Endometrial microvascular endothelial cells (primary cell): ENCODE measurements around the gene HDC. TPM values are rescaled to one million over a fixed set of nuclear protein-coding genes. Genes with fewer than 3 reads are reported as not detected.

Experiments
- in situ Hi-C: cut with HindIII; loops from 2 replicates; pipeline ENCODE4 v1.10.0; 2017; ENCODE audit warnings: low sequenced_read_pairs, low pct_unique_long_range_greater_than_20kb; ENCODE audit errors: inconsistent ontology term
- total RNA-seq: library from RNA; depleted of rRNA; stranded (reverse); fragments of >200 nt; gene quantifications from one replicate; pipeline ENCODE4 v1.2.3, GENCODE V29; 2015; ENCODE audit errors: inconsistent ontology term

The HDC gene
- total RNA-seq: not detected

- in situ Hi-C loops: no loop called here
Measured at GRCh38 chr15:50265620-50266019, at the start of gene HDC. Gene HDC (minus strand): TSS chr15:50265726. CDS start chr15:50265623, 103 bp downstream.

- in situ Hi-C loops: no loop called here
Measured at GRCh38 chr15:50312636-50313035, 47.1 kb upstream of the HDC start.

GRCh38 chr15:50307799-50308198 is 42.3 kb upstream of the HDC start:
- in situ Hi-C loops: no loop called here

- in situ Hi-C loops: no loop called here
Measured at GRCh38 chr15:50304836-50305235, 39.3 kb upstream of the HDC start.

GRCh38 chr15:50302581-50302980 is 37.1 kb upstream of the HDC start:
- in situ Hi-C loops: no loop called here

GRCh38 chr15:50298340-50298739 is 32.8 kb upstream of the HDC start:
- in situ Hi-C loops: no loop called here

GRCh38 chr15:50295966-50296365 is 30.4 kb upstream of the HDC start:
- in situ Hi-C loops: no loop called here

- in situ Hi-C loops: no loop called here
Measured at GRCh38 chr15:50289749-50290148, 24.2 kb upstream of the HDC start.

- in situ Hi-C loops: no loop called here
Measured at GRCh38 chr15:50287324-50288116, 22.0 kb upstream of the HDC start.

- in situ Hi-C loops: no loop called here
Measured at GRCh38 chr15:50281427-50281826, 15.9 kb upstream of the HDC start.

- in situ Hi-C loops: no loop called here
Measured at GRCh38 chr15:50280271-50280670, 14.7 kb upstream of the HDC start.

- in situ Hi-C loops: no loop called here
Measured at GRCh38 chr15:50278496-50278895, 13.0 kb upstream of the HDC start.

GRCh38 chr15:50277370-50277769 is 11.8 kb upstream of the HDC start:
- in situ Hi-C loops: no loop called here

GRCh38 chr15:50275908-50276307 is 10.4 kb upstream of the HDC start:
- in situ Hi-C loops: no loop called here

GRCh38 chr15:50275091-50275490 is 9.6 kb upstream of the HDC start:
- in situ Hi-C loops: no loop called here

- in situ Hi-C loops: no loop called here
Measured at GRCh38 chr15:50267577-50267976, 2.1 kb upstream of the HDC start.

GRCh38 chr15:50262533-50262932 is 3.0 kb downstream of the HDC start:
- in situ Hi-C loops: no loop called here

- in situ Hi-C loops: no loop called here
Measured at GRCh38 chr15:50261981-50262380, 3.5 kb downstream of the HDC start.

- in situ Hi-C loops: no loop called here
Measured at GRCh38 chr15:50260969-50261496, 4.5 kb downstream of the HDC start.

GRCh38 chr15:50259276-50259675 is 6.2 kb downstream of the HDC start:
- in situ Hi-C loops: no loop called here

GRCh38 chr15:50257924-50258323 is 7.6 kb downstream of the HDC start:
- in situ Hi-C loops: no loop called here
